Fibroblast of lung (primary cell): ENCODE results near the gene SPOCK1.

Experiments used
- CTCF ChIP-seq, 2 donors: IDR thresholded peaks in 1 of 2; conservative IDR thresholded peaks in 1 of 2; 1 replicate in 1 of 2; 2 replicates in 1 of 2; pipeline ENCODE4 v1.5.1; 2011 to 2012; ENCODE audit warnings: low read length in 2 of 2, control low read depth in 1 of 2, inconsistent platforms in 1 of 2, low read depth in 1 of 2, mild to moderate bottlenecking in 1 of 2
- EZH2 ChIP-seq: IDR thresholded peaks from 2 replicates; pipeline ENCODE4 v1.5.1; 2012; ENCODE audit warnings: low read length, control low read depth, mild to moderate bottlenecking; ENCODE audit errors: missing control alignments

- TF ChIP-seq EZH2 = no peak
- no peak for TF ChIP-seq CTCF (conservative IDR thresholded peaks at IDR 0.05 in 1 of 2, IDR thresholded peaks at IDR 0.05 in 1 of 2; ENCODE audit: low read depth in 1 of 2, low read length in 2 of 2)
Measured at GRCh38 chr5:137400571-137400970, 98.6 kb downstream of the SPOCK1 start.
